IPS-20b (cell line): Measurements from ENCODE around the gene ZCCHC2.

Source experiments
- H3K27ac ChIP-seq: one replicate; pipeline ENCODE4 v1.5.1; 2013; ENCODE audit warnings: low read length
- H3K27me3 ChIP-seq: 2 replicates; pipeline ENCODE4 v1.6.1; 2013; ENCODE audit warnings: mild to moderate bottlenecking, low read length, inconsistent platforms; ENCODE audit not compliant: insufficient read depth
- H3K36me3 ChIP-seq: 2 replicates; pipeline ENCODE4 v1.6.1; 2013; ENCODE audit warnings: low read depth, mild to moderate bottlenecking, inconsistent platforms, low read length, moderate library complexity; ENCODE audit not compliant: insufficient read depth
- H3K4me1 ChIP-seq: 2 replicates; pipeline ENCODE4 v1.6.1; 2013; ENCODE audit warnings: mild to moderate bottlenecking, control low read depth, inconsistent platforms, low read length, moderate library complexity; ENCODE audit not compliant: insufficient read depth
- H3K4me3 ChIP-seq: 2 replicates; pipeline ENCODE4 v1.5.1; 2013; ENCODE audit warnings: mild to moderate bottlenecking, low read length, inconsistent platforms
- H3K9ac ChIP-seq: 2 replicates; pipeline ENCODE4 v1.6.1; 2013; ENCODE audit warnings: low read depth, mild to moderate bottlenecking, inconsistent platforms, low read length, moderate library complexity
- H3K9me3 ChIP-seq: 2 replicates; pipeline ENCODE4 v1.6.1; 2013; ENCODE audit warnings: mild to moderate bottlenecking, low read depth, low read length, inconsistent platforms; ENCODE audit not compliant: insufficient read depth

The ZCCHC2 gene

GRCh38 chr18:62497190-62497772, 25.5 kb upstream of the ZCCHC2 start:
- Histone ChIP-seq H3K27ac (no peak overlapping the region), H3K4me3 (no peak overlapping the region), H3K4me1 (peaks cover 4% of the 10 kb centered on the region; the same call in 1 of the 2 replicates), H3K27me3 (no peaks in the 10 kb centered on the region), H3K9me3 (no peaks in the 10 kb centered on the region), H3K9ac (no peak overlapping the region), H3K36me3 (no peaks in the 10 kb centered on the region)

- H3K4me3 ChIP-seq = no peak overlapping the region
- H3K27ac ChIP-seq = no peak overlapping the region
- no peaks in the 10 kb centered on the region for H3K27me3 ChIP-seq
- peaks cover 4% of the 10 kb centered on the region; the same call in 1 of the 2 replicates for H3K4me1 ChIP-seq
- no peak overlapping the region for H3K9ac ChIP-seq
- no peaks in the 10 kb centered on the region for H3K9me3 ChIP-seq
- H3K36me3 ChIP-seq = no peaks in the 10 kb centered on the region
Measured at GRCh38 chr18:62498616-62499262, 24.1 kb upstream of the ZCCHC2 start.

- Histone ChIP-seq H3K36me3 (no peaks in the 10 kb centered on the region), H3K9ac (no peak overlapping the region), H3K4me1 (peaks cover 4% of the 10 kb centered on the region; the same call in 1 of the 2 replicates), H3K27me3 (no peaks in the 10 kb centered on the region), H3K27ac (no peak overlapping the region), H3K4me3 (no peak overlapping the region), H3K9me3 (no peaks in the 10 kb centered on the region)
Measured at GRCh38 chr18:62499263-62499650, 23.6 kb upstream of the ZCCHC2 start.

GRCh38 chr18:62500174-62500573, 22.7 kb upstream of the ZCCHC2 start:
- no peaks in the 10 kb centered on the region for H3K9me3 ChIP-seq
- H3K27me3 ChIP-seq = no peaks in the 10 kb centered on the region
- no peaks in the 10 kb centered on the region for H3K36me3 ChIP-seq
- peaks cover 4% of the 10 kb centered on the region; the same call in 1 of the 2 replicates for H3K4me1 ChIP-seq
- no peak overlapping the region for H3K27ac ChIP-seq
- no peak overlapping the region for H3K4me3 ChIP-seq
- H3K9ac ChIP-seq = no peak overlapping the region

GRCh38 chr18:62500966-62501591, 21.7 kb upstream of the ZCCHC2 start:
- Histone ChIP-seq H3K9ac (no peak overlapping the region), H3K27ac (no peak overlapping the region), H3K9me3 (no peaks in the 10 kb centered on the region), H3K27me3 (no peaks in the 10 kb centered on the region), H3K4me1 (peaks cover 4% of the 10 kb centered on the region; the same call in 1 of the 2 replicates), H3K4me3 (no peak overlapping the region), H3K36me3 (no peaks in the 10 kb centered on the region)

GRCh38 chr18:62505669-62506494, 16.9 kb upstream of the ZCCHC2 start:
- H3K4me3 ChIP-seq = no peak overlapping the region

GRCh38 chr18:62506495-62507143, 16.2 kb upstream of the ZCCHC2 start:
- no peak overlapping the region for H3K4me3 ChIP-seq
- H3K27me3 ChIP-seq = no peaks in the 10 kb centered on the region
- H3K36me3 ChIP-seq = no peaks in the 10 kb centered on the region
- H3K27ac ChIP-seq = no peak overlapping the region
- H3K9ac ChIP-seq = no peak overlapping the region
- H3K4me1 ChIP-seq = peaks cover 4% of the 10 kb centered on the region; the same call in 1 of the 2 replicates
- no peaks in the 10 kb centered on the region for H3K9me3 ChIP-seq

More at GRCh38 chr18:62505669-62506494, 16.9 kb upstream of the ZCCHC2 start:
- Histone ChIP-seq H3K9ac (no peak overlapping the region), H3K27ac (no peak overlapping the region), H3K4me1 (peaks cover 4% of the 10 kb centered on the region; the same call in 1 of the 2 replicates), H3K27me3 (no peaks in the 10 kb centered on the region), H3K9me3 (no peaks in the 10 kb centered on the region), H3K36me3 (no peaks in the 10 kb centered on the region)

GRCh38 chr18:62509779-62510178, 13.0 kb upstream of the ZCCHC2 start:
- H3K36me3 ChIP-seq = no peaks in the 10 kb centered on the region
- H3K27me3 ChIP-seq = no peaks in the 10 kb centered on the region
- no peak overlapping the region for H3K9ac ChIP-seq
- H3K4me1 ChIP-seq = peaks cover 4% of the 10 kb centered on the region; the same call in 1 of the 2 replicates
- no peak overlapping the region for H3K27ac ChIP-seq
- peaks cover 4% of the 10 kb centered on the region; the same call in 1 of the 2 replicates for H3K9me3 ChIP-seq
- no peak overlapping the region for H3K4me3 ChIP-seq

GRCh38 chr18:62510789-62511188, 12.0 kb upstream of the ZCCHC2 start:
- H3K9me3 ChIP-seq = peaks cover 4% of the 10 kb centered on the region; the same call in 1 of the 2 replicates
- H3K4me1 ChIP-seq = peaks cover 4% of the 10 kb centered on the region; the same call in 1 of the 2 replicates
- H3K36me3 ChIP-seq = no peaks in the 10 kb centered on the region
- no peak overlapping the region for H3K27ac ChIP-seq
- no peak overlapping the region for H3K4me3 ChIP-seq
- H3K9ac ChIP-seq = no peak overlapping the region
- H3K27me3 ChIP-seq = no peaks in the 10 kb centered on the region

GRCh38 chr18:62512532-62512931, 10.3 kb upstream of the ZCCHC2 start:
- no peak overlapping the region for H3K27ac ChIP-seq
- no peak overlapping the region for H3K9ac ChIP-seq
- no peaks in the 10 kb centered on the region for H3K4me1 ChIP-seq
- H3K4me3 ChIP-seq = no peak overlapping the region
- no peaks in the 10 kb centered on the region for H3K36me3 ChIP-seq
- H3K9me3 ChIP-seq = peaks cover 4% of the 10 kb centered on the region; the same call in 1 of the 2 replicates
- no peaks in the 10 kb centered on the region for H3K27me3 ChIP-seq

- H3K27ac ChIP-seq = no peak overlapping the region
- peaks cover 4% of the 10 kb centered on the region; the same call in 1 of the 2 replicates for H3K9me3 ChIP-seq
- H3K9ac ChIP-seq = no peak overlapping the region
- no peaks in the 10 kb centered on the region for H3K4me1 ChIP-seq
- no peak overlapping the region for H3K4me3 ChIP-seq
- no peaks in the 10 kb centered on the region for H3K36me3 ChIP-seq
- no peaks in the 10 kb centered on the region for H3K27me3 ChIP-seq
Measured at GRCh38 chr18:62512996-62513395, 9.8 kb upstream of the ZCCHC2 start.
